ENCODE results near the gene BCAS3.
"Not testable (repeated sequence)": the region's sequence is repeated elsewhere in the genome, so short reads cannot be mapped to it uniquely, and the experiment has no call there.

BCAS3 gene

DNA sequence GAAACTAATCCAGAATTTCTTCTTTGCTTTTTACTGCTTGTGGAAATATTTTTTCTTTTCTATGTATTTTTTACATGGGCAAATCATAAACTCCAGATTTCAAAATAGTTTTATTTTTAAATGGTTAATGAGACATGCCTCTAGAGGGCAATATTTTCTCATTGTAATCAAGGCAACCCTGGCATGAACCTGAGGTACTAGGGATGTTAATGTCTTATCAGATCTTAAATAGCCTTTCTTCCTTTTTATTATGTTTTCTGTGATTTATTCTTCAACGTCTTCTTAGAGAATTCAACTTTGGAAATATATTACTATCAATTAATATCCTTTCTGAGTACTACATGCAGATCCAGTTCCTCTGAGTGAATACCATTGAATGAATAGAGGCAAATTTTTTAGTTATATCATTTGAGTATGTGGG is 324.7 kb downstream of the BCAS3 start:
- DNase-seq (ENCODE audit: low read depth): peak; percentile 21
- TF ChIP-seq, protein P1, sequence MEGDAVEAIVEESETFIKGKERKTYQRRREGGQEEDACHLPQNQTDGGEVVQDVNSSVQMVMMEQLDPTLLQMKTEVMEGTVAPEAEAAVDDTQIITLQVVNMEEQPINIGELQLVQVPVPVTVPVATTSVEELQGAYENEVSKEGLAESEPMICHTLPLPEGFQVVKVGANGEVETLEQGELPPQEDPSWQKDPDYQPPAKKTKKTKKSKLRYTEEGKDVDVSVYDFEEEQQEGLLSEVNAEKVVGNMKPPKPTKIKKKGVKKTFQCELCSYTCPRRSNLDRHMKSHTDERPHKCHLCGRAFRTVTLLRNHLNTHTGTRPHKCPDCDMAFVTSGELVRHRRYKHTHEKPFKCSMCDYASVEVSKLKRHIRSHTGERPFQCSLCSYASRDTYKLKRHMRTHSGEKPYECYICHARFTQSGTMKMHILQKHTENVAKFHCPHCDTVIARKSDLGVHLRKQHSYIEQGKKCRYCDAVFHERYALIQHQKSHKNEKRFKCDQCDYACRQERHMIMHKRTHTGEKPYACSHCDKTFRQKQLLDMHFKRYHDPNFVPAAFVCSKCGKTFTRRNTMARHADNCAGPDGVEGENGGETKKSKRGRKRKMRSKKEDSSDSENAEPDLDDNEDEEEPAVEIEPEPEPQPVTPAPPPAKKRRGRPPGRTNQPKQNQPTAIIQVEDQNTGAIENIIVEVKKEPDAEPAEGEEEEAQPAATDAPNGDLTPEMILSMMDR (conservative IDR thresholded peaks at IDR 0.05; ENCODE audit: low read depth, low read length): peak; percentile 52
- no peak overlapping the region for H3K4me3 ChIP-seq (ENCODE audit: low read length)

GRCh38 chr17:61005358-61005757 is 327.7 kb downstream of the BCAS3 start:
- TF ChIP-seq, protein P1 (conservative IDR thresholded peaks at IDR 0.05; ENCODE audit: low read depth, low read length): no peak
- no peak overlapping the region for H3K4me3 ChIP-seq (ENCODE audit: low read length)
- no peak for DNase-seq (ENCODE audit: low read depth)

- not testable (repeated sequence) for H3K4me3 ChIP-seq (ENCODE audit: low read length)
Measured at GRCh38 chr17:61005958-61006357, 328.3 kb downstream of the BCAS3 start.

GRCh38 chr17:61007980-61008379 is 330.3 kb downstream of the BCAS3 start:
- TF ChIP-seq, protein P1 (conservative IDR thresholded peaks at IDR 0.05; ENCODE audit: low read depth, low read length): no peak
- H3K4me3 ChIP-seq (ENCODE audit: low read length): no peak overlapping the region
- no peak for DNase-seq (ENCODE audit: low read depth)

More at GRCh38 chr17:61005958-61006357, 328.3 kb downstream of the BCAS3 start:
- not testable (repeated sequence) for DNase-seq (ENCODE audit: low read depth)

DNA sequence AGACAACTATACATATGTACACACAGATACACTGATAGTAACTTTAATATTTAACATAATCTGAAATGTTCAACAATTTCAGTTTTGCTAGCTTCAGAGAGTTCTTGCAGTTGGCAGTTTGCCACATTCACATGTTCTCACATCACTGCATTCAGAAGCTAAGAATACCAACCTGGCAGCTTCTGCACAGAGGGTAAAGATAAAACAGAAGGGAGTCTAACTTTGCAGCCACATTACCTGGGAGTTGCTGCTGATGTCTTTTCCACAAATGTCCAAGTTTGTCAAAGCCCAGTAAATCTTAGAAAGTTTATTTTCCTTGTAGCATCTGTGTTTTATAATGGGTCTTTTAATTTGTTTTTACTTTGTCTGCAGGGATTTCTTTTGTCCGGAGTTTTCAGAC is 332.0 kb downstream of the BCAS3 start:
- TF ChIP-seq, protein P1 (conservative IDR thresholded peaks at IDR 0.05; ENCODE audit: low read depth, low read length): no peak
- no peak overlapping the region for H3K4me3 ChIP-seq (ENCODE audit: low read length)
- DNase-seq (ENCODE audit: low read depth): peak; percentile 32

- no peak overlapping the region for H3K4me3 ChIP-seq (ENCODE audit: low read length)
- DNase-seq (ENCODE audit: low read depth): no peak
- TF ChIP-seq, protein P1 (conservative IDR thresholded peaks at IDR 0.05; ENCODE audit: low read depth, low read length): no peak
Measured at GRCh38 chr17:61010661-61011170, 333.1 kb downstream of the BCAS3 start.

GRCh38 chr17:61011251-61011650 is 333.6 kb downstream of the BCAS3 start:
- DNase-seq (ENCODE audit: low read depth): no peak
- TF ChIP-seq, protein P1 (conservative IDR thresholded peaks at IDR 0.05; ENCODE audit: low read depth, low read length): no peak
- no peak overlapping the region for H3K4me3 ChIP-seq (ENCODE audit: low read length)
